ENCODE measurements around the gene NCAPD2. TPM values are rescaled to one million over a fixed set of nuclear protein-coding genes. Genes with fewer than 3 reads are reported as not detected.

The NCAPD2 gene
- total and polyA plus RNA-seq, 4 donors = 21.0 to 30.0 (median 29.0) TPM

DNA sequence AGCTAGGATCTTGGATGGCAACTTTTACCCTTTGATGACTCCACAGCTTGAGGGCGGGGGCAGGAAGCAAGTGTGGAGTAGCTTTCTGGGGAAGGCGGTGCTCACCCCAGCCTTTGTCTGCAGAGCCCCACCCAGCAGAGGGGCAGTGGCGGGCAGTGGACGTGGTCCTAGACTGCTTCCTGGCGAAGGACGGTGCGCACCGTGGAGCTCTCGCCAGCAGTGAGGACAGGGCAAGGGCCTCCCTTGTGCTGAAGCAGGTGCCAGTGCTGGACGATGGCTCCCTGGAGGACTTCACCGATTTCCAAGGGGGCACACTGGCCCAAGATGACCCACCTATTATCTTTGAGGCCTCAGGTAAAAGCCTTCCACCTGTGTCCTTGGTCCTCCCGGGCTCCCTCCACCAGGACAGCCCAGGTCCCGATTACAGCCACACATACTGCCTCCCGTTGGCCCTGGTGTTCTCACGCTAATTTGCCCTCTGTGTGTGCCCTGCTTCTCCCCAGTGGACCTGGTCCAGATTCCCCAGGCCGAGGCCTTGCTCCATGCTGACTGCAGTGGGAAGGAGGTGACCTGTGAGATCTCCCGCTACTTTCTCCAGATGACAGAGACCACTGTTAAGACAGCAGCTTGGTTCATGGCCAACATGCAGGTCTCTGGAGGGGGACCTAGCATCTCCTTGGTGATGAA lies 40.8 kb upstream of the NCAPD2 start:
- no peak for DNase-seq (ENCODE audit: low read depth in 4 of 6, low spot score in 6 of 6)
- 85% methylated on average over 17 of the region's 17 CpGs for WGBS (ENCODE audit: insufficient coverage)
- Histone ChIP-seq H3K36me3 (ENCODE audit: control insufficient read depth, insufficient read depth, low read length) (peaks cover 18% of the 10 kb centered on the region), H3K27me3 (ENCODE audit: control insufficient read depth, insufficient read depth, low read length) (no peaks in the 10 kb centered on the region), H3K4me1 (ENCODE audit: control insufficient read depth, insufficient read depth, low read length) (peaks cover 38% of the 10 kb centered on the region), H3K27ac (ENCODE audit: low read depth, low read length) (peak overlapping the region; percentile 97), H3K9me3 (ENCODE audit: control insufficient read depth, insufficient read depth, low read length) (no peaks in the 10 kb centered on the region), H3K4me3 (ENCODE audit: low read depth, low read length) (peak overlapping the region; percentile 72)

DNA sequence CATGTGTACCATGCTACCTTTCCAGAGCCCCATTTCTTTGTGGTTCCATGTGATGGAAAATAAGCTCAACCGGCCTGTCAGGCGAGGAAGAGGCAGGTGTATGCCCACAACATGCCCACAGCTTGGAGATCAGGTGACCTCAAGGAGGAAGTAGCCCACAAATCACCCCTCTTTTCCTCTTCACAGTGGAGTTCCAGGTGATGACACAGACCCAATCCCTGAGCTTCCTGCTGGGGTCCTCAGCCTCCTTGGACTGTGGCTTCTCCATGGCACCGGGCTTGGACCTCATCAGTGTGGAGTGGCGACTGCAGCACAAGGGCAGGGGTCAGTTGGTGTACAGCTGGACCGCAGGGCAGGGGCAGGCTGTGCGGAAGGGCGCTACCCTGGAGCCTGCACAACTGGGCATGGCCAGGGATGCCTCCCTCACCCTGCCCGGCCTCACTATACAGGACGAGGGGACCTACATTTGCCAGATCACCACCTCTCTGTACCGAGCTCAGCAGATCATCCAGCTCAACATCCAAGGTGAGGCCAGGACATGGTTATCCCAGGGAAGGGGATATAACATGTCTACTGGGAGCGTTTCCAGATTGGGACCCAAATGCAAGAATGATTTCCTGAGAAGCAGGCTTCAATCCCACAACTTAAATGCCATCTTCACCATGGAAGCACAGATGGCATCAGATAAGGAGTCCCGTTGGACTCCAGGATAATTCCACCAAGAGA lies 36.5 kb upstream of the NCAPD2 start:
- WGBS (ENCODE audit: insufficient coverage) = 91% methylated on average over 12 of the region's 12 CpGs
- Histone ChIP-seq H3K4me1 (ENCODE audit: control insufficient read depth, insufficient read depth, low read length) (peaks cover 18% of the 10 kb centered on the region), H3K27ac (ENCODE audit: low read depth, low read length) (no peak overlapping the region), H3K27me3 (ENCODE audit: control insufficient read depth, insufficient read depth, low read length) (no peaks in the 10 kb centered on the region), H3K9me3 (ENCODE audit: control insufficient read depth, insufficient read depth, low read length) (no peaks in the 10 kb centered on the region), H3K4me3 (ENCODE audit: low read depth, low read length) (no peak overlapping the region), H3K36me3 (ENCODE audit: control insufficient read depth, insufficient read depth, low read length) (peaks cover 50% of the 10 kb centered on the region)
- DNase-seq (ENCODE audit: low read depth in 4 of 6, low spot score in 6 of 6) = no peak

DNA sequence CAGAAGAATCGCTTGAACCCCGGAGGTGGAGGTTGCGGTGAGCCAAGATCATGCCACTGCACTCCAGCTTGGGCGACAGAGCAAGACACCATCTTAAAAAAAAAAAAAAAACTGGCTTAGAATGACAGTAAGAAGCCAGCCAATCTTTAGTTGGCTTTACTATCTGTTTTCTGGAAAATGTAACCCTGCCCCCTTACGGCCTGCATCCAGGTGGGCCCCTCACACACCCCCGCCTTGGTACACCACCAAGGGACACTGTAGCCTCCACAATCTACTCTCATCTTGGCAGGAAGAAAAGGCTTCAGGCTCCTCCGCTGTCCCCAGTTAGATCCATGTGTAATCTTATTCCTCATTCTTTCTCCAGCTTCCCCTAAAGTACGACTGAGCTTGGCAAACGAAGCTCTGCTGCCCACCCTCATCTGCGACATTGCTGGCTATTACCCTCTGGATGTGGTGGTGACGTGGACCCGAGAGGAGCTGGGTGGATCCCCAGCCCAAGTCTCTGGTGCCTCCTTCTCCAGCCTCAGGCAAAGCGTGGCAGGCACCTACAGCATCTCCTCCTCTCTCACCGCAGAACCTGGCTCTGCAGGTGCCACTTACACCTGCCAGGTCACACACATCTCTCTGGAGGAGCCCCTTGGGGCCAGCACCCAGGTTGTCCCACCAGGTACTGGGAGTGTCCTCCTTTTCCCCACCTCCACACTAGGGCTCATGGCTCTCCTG lies 35.5 kb upstream of the NCAPD2 start:
- peaks cover 7% of the 10 kb centered on the region for H3K4me1 ChIP-seq (ENCODE audit: control insufficient read depth, insufficient read depth, low read length)
- 94% methylated on average over 10 of the region's 14 CpGs for WGBS (ENCODE audit: insufficient coverage)
- no peaks in the 10 kb centered on the region for H3K9me3 ChIP-seq (ENCODE audit: control insufficient read depth, insufficient read depth, low read length)
- no peak overlapping the region for H3K27ac ChIP-seq (ENCODE audit: low read depth, low read length)
- no peak for DNase-seq (ENCODE audit: low read depth in 4 of 6, low spot score in 6 of 6)
- H3K27me3 ChIP-seq (ENCODE audit: control insufficient read depth, insufficient read depth, low read length) = no peaks in the 10 kb centered on the region
- peaks cover 57% of the 10 kb centered on the region for H3K36me3 ChIP-seq (ENCODE audit: control insufficient read depth, insufficient read depth, low read length)
- no peak overlapping the region for H3K4me3 ChIP-seq (ENCODE audit: low read depth, low read length)

DNA sequence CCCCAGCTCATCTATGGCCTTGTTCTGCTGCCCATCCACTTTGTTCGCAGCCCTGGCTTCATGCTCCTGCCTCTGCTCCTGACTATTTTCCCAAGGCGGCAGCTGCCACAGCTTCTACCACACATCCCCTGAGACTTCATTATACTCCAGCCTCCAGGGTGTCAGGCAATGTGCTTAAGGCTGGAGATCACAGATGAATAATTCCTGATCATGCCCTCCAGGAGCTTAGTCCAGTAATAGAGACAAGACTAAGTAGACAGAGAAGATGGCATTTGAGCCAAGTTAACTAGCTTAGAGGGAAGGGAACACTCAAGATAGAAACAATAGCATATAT lies 34.9 kb upstream of the NCAPD2 start:
- peak in 1 of 6 donors; percentile 7 for DNase-seq (ENCODE audit: low read depth in 4 of 6, low spot score in 6 of 6)
- Histone ChIP-seq H3K4me1 (ENCODE audit: control insufficient read depth, insufficient read depth, low read length) (peaks cover 6% of the 10 kb centered on the region), H3K27ac (ENCODE audit: low read depth, low read length) (no peak overlapping the region), H3K27me3 (ENCODE audit: control insufficient read depth, insufficient read depth, low read length) (no peaks in the 10 kb centered on the region), H3K9me3 (ENCODE audit: control insufficient read depth, insufficient read depth, low read length) (no peaks in the 10 kb centered on the region), H3K4me3 (ENCODE audit: low read depth, low read length) (no peak overlapping the region), H3K36me3 (ENCODE audit: control insufficient read depth, insufficient read depth, low read length) (peaks cover 56% of the 10 kb centered on the region)
- 92% methylated on average over 2 of the region's 2 CpGs for WGBS (ENCODE audit: insufficient coverage)

DNA sequence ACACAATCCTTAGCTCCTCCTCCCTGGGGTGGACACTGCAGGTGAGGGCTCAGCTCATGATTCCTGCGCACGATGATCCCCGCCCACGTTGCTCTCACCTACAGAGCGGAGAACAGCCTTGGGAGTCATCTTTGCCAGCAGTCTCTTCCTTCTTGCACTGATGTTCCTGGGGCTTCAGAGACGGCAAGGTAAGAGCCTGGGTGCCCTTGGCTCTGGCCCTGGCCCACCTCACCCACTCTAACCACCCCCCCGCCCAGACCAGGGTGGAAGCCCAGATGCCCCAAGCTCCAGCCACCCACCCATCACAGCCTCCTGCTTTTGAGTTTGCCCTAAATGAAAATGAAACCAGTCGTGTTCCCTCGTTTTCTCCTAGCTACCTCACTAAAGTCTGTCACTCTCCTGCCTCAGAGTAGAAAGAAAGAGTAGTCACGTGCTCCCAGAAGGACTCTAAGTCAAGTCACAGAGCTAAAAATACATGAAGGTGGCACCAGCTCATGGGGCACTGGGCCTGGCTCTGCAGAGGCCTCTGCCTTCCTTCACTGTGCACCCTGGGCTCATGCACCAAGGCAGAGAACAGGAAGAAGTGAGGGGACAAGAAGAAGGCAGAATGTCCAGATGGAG lies 33.0 kb upstream of the NCAPD2 start:
- no peak overlapping the region for H3K27ac ChIP-seq (ENCODE audit: low read depth, low read length)
- H3K4me3 ChIP-seq (ENCODE audit: low read depth, low read length) = no peak overlapping the region
- peaks cover 6% of the 10 kb centered on the region for H3K4me1 ChIP-seq (ENCODE audit: control insufficient read depth, insufficient read depth, low read length)
- WGBS (ENCODE audit: insufficient coverage) = 89% methylated on average over 10 of the region's 10 CpGs
- H3K36me3 ChIP-seq (ENCODE audit: control insufficient read depth, insufficient read depth, low read length) = peaks cover 69% of the 10 kb centered on the region
- no peaks in the 10 kb centered on the region for H3K9me3 ChIP-seq (ENCODE audit: control insufficient read depth, insufficient read depth, low read length)
- H3K27me3 ChIP-seq (ENCODE audit: control insufficient read depth, insufficient read depth, low read length) = no peaks in the 10 kb centered on the region
- DNase-seq (ENCODE audit: low read depth in 4 of 6, low spot score in 6 of 6) = no peak

DNA sequence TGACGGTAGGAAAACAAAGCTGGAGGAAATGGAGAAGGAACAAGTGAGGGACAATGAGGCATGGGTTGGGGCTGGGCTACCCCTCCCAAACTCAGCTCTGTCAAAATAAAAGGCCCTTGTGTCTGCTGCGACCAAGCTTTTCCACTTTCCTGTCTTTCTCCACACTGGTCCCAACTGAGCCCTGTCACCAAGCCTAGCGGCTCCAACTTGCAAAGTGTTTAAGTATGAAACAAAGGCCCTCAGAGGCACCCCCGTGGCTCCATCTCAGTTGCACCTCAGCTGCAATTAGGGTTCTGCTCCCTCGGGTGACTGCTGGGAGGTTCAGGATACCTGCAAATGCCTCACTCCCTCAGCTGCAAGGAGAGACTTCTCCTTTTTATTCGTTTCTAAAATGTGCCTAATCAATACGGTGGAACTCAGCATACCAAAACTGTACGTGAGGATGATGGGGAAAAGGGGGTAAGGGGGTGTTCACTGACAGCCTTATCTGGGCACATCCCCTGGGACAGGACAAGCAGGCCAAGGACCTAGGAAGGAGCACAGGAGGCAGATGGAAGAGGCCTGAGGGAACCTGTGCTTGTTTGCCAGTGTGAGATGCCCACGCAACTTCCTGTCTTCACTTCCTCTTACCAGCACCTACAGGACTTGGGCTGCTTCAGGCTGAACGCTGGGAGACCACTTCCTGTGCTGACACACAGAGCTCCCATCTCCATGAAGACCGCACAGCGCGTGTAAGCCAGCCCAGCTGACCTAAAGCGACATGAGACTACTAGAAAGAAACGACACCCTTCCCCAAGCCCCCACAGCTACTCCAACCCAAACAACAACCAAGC lies 32.3 kb upstream of the NCAPD2 start:
- DNase-seq (ENCODE audit: low read depth in 4 of 6, low spot score in 6 of 6) = no peak
- Histone ChIP-seq H3K4me3 (ENCODE audit: low read depth, low read length) (no peak overlapping the region), H3K27ac (ENCODE audit: low read depth, low read length) (no peak overlapping the region), H3K9me3 (ENCODE audit: control insufficient read depth, insufficient read depth, low read length) (no peaks in the 10 kb centered on the region), H3K27me3 (ENCODE audit: control insufficient read depth, insufficient read depth, low read length) (no peaks in the 10 kb centered on the region), H3K36me3 (ENCODE audit: control insufficient read depth, insufficient read depth, low read length) (peaks cover 74% of the 10 kb centered on the region), H3K4me1 (ENCODE audit: control insufficient read depth, insufficient read depth, low read length) (peaks cover 6% of the 10 kb centered on the region)
- WGBS (ENCODE audit: insufficient coverage) = 74% methylated on average over 7 of the region's 15 CpGs

DNA sequence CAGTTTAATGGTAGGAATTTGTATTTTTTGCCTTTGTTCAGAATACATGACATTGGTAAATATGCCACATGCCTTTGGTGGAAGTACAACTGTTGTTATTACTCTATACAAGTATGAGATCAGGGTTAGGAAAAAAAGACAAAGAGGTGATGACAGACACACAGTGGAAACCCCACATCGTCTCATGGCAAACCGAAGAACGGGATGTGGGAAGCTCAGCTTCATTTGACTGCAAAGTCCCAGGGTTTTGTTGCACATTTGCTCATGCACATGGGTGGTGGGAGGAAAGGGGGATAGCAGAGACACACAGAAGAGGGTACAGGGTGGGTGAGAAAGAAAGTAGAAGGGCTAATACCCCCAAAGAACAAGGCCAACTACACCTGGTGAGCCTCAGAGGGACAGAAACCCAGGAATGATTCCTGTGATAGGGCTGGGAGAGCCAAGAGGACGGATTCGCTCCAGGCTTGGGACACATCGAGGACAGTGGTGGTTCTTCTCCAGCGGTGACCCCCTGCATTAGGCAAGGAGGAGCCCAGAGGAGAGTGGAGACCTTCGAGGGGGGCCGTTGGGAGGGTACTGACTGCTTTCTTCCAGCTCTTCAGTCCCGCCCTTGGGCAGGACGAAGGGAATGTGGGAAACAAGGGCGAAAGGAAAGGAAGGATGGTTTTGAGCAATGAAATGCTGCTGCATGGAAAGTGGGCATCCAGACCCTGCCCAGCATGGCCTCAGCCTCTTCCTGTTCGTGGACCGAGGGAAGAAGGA lies 31.5 kb upstream of the NCAPD2 start:
- DNase-seq (ENCODE audit: low read depth in 4 of 6, low spot score in 6 of 6) = no peak
- Histone ChIP-seq H3K4me1 (ENCODE audit: control insufficient read depth, insufficient read depth, low read length) (peaks cover 6% of the 10 kb centered on the region), H3K9me3 (ENCODE audit: control insufficient read depth, insufficient read depth, low read length) (no peaks in the 10 kb centered on the region), H3K27me3 (ENCODE audit: control insufficient read depth, insufficient read depth, low read length) (no peaks in the 10 kb centered on the region), H3K27ac (ENCODE audit: low read depth, low read length) (no peak overlapping the region), H3K4me3 (ENCODE audit: low read depth, low read length) (no peak overlapping the region), H3K36me3 (ENCODE audit: control insufficient read depth, insufficient read depth, low read length) (peaks cover 70% of the 10 kb centered on the region)
- WGBS (ENCODE audit: insufficient coverage) = 92% methylated on average over 14 of the region's 14 CpGs

DNA sequence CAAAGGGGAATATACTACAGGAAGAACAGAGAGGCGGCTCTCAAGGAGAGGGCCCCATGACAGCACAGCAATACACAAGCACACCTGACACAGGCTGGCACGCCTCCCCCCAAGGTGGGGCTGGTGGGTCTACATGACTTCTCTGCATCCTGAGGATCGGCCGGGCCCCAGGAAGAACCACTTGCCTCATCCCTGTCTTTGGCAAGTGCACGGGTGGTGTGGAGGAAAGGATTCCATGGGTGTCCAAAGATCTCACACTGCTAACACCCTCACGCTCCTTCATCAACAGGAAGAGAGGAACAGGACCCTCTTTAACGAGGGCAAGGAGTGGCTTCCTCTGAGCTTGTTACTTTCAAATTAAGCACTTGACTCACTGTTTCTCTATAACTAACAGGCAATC lies 30.7 kb upstream of the NCAPD2 start:
- H3K27ac ChIP-seq (ENCODE audit: low read depth, low read length) = no peak overlapping the region
- H3K36me3 ChIP-seq (ENCODE audit: control insufficient read depth, insufficient read depth, low read length) = peaks cover 63% of the 10 kb centered on the region
- no peaks in the 10 kb centered on the region for H3K9me3 ChIP-seq (ENCODE audit: control insufficient read depth, insufficient read depth, low read length)
- DNase-seq (ENCODE audit: low read depth in 4 of 6, low spot score in 6 of 6) = no peak
- no peak overlapping the region for H3K4me3 ChIP-seq (ENCODE audit: low read depth, low read length)
- H3K27me3 ChIP-seq (ENCODE audit: control insufficient read depth, insufficient read depth, low read length) = no peaks in the 10 kb centered on the region
- WGBS (ENCODE audit: insufficient coverage) = 100% methylated on average over 4 of the region's 7 CpGs
- peaks cover 6% of the 10 kb centered on the region for H3K4me1 ChIP-seq (ENCODE audit: control insufficient read depth, insufficient read depth, low read length)
